SK-N-MC (cell line): ENCODE measurements around the gene SIAH3.

ENCODE experiments used
- DNase-seq: peaks from one replicate; pipeline ENCODE4 v3.0.0-alpha.2; 2011; ENCODE audit warnings: low read depth, low spot score
- H3K27ac ChIP-seq: fragments of 200-600 bp; sonication (generic); 2 replicates; pipeline ENCODE4 v1.5.1; 2016; ENCODE audit warnings: mixed run types
- H3K36me3 ChIP-seq: fragments of 200-600 bp; sonication (generic); 2 replicates; pipeline ENCODE4 v1.6.1; 2017; ENCODE audit warnings: antibody characterized with exemption, low read length, mixed read lengths; ENCODE audit not compliant: insufficient read depth
- H3K4me3 ChIP-seq: fragments of 200-600 bp; sonication (generic); 2 replicates; pipeline ENCODE4 v1.5.1; 2016
- H3K9ac ChIP-seq: fragments of 200-600 bp; sonication (generic); 2 replicates; pipeline ENCODE4 v1.8.0; 2017; ENCODE audit warnings: mixed run types, mixed read lengths; ENCODE audit not compliant: insufficient read length
- H3K9me3 ChIP-seq: fragments of 200-600 bp; sonication (generic); 2 replicates; pipeline ENCODE4 v1.6.1; 2017; ENCODE audit warnings: low read depth, mild to moderate bottlenecking, antibody characterized with exemption, low read length, moderate library complexity, mixed read lengths
- EZH2 ChIP-seq: fragments of 200-600 bp; sonication (generic); IDR thresholded peaks from one replicate; pipeline ENCODE4 v1.6.1; 2017; ENCODE audit warnings: antibody characterized with exemption
- FOXP2 ChIP-seq: optimal IDR thresholded peaks from 2 replicates; pipeline ENCODE3; 2011; ENCODE audit warnings: mild to moderate bottlenecking, moderate library complexity; ENCODE audit not compliant: insufficient read depth; ENCODE audit errors: extremely low read length, control extremely low read depth
- POLR2AphosphoS5 ChIP-seq: IDR thresholded peaks from 2 replicates; pipeline ENCODE4 v1.6.1; 2012; ENCODE audit warnings: mild to moderate bottlenecking, low read depth, low read length, borderline replicate concordance

The SIAH3 gene

GRCh38 chr13:45807520-45808099 is 43.9 kb downstream of the SIAH3 start:
- no peak overlapping the region for H3K9ac ChIP-seq
- no peak for DNase-seq
- H3K9me3 ChIP-seq = peaks cover 3% of the 10 kb centered on the region; the same call in 1 of the 2 replicates
- no peak for TF ChIP-seq FOXP2
- TF ChIP-seq EZH2 = no peak
- TF ChIP-seq POLR2AphosphoS5 = no peak
- no peak overlapping the region for H3K27ac ChIP-seq
- H3K36me3 ChIP-seq = no peaks in the 10 kb centered on the region
- H3K4me3 ChIP-seq = no peak overlapping the region

- Histone ChIP-seq H3K36me3 (no peaks in the 10 kb centered on the region), H3K9ac (no peak overlapping the region), H3K27ac (no peak overlapping the region), H3K4me3 (no peak overlapping the region), H3K9me3 (no peaks in the 10 kb centered on the region)
- DNase-seq = no peak
- TF ChIP-seq EZH2 (no peak), FOXP2 (no peak), POLR2AphosphoS5 (no peak)
These were observed 51.1 kb downstream of the SIAH3 start for GRCh38 chr13:45800485-45800884.

GRCh38 chr13:45799451-45799850 is 52.1 kb downstream of the SIAH3 start:
- no peaks in the 10 kb centered on the region for H3K36me3 ChIP-seq
- no peaks in the 10 kb centered on the region for H3K9me3 ChIP-seq
- H3K27ac ChIP-seq = no peak overlapping the region
- H3K9ac ChIP-seq = no peak overlapping the region
- TF ChIP-seq POLR2AphosphoS5 (no peak), EZH2 (no peak), FOXP2 (no peak)
- no peak for DNase-seq
- no peak overlapping the region for H3K4me3 ChIP-seq

- H3K36me3 ChIP-seq = no peaks in the 10 kb centered on the region
- DNase-seq = no peak
- H3K9me3 ChIP-seq = no peaks in the 10 kb centered on the region
- no peak overlapping the region for H3K4me3 ChIP-seq
- no peak overlapping the region for H3K9ac ChIP-seq
- no peak overlapping the region for H3K27ac ChIP-seq
- TF ChIP-seq POLR2AphosphoS5 (no peak), EZH2 (no peak), FOXP2 (no peak)
These were observed 52.7 kb downstream of the SIAH3 start for GRCh38 chr13:45798851-45799250.

GRCh38 chr13:45796426-45797235 is 54.9 kb downstream of the SIAH3 start:
- Histone ChIP-seq H3K27ac (no peak overlapping the region), H3K36me3 (no peaks in the 10 kb centered on the region), H3K4me3 (no peak overlapping the region), H3K9me3 (no peaks in the 10 kb centered on the region), H3K9ac (no peak overlapping the region)
- no peak for TF ChIP-seq POLR2AphosphoS5
- TF ChIP-seq FOXP2 = no peak
- TF ChIP-seq EZH2 = no peak
- no peak for DNase-seq

GRCh38 chr13:45792827-45793303 is 58.7 kb downstream of the SIAH3 start:
- DNase-seq = no peak
- H3K4me3 ChIP-seq = no peak overlapping the region
- TF ChIP-seq FOXP2 (no peak), POLR2AphosphoS5 (no peak), EZH2 (no peak)

GRCh38 chr13:45788011-45788410 is 63.5 kb downstream of the SIAH3 start:
- H3K36me3 ChIP-seq = no peaks in the 10 kb centered on the region
- H3K4me3 ChIP-seq = no peak overlapping the region
- DNase-seq = no peak
- H3K9ac ChIP-seq = no peak overlapping the region
- TF ChIP-seq FOXP2 (no peak), POLR2AphosphoS5 (no peak), EZH2 (no peak)
- H3K9me3 ChIP-seq = no peaks in the 10 kb centered on the region
- H3K27ac ChIP-seq = no peak overlapping the region

More at GRCh38 chr13:45792827-45793303, 58.7 kb downstream of the SIAH3 start:
- Histone ChIP-seq H3K36me3 (no peaks in the 10 kb centered on the region), H3K9me3 (no peaks in the 10 kb centered on the region), H3K27ac (no peak overlapping the region), H3K9ac (no peak overlapping the region)

GRCh38 chr13:45787346-45787745 is 64.2 kb downstream of the SIAH3 start:
- no peak overlapping the region for H3K4me3 ChIP-seq
- H3K36me3 ChIP-seq = no peaks in the 10 kb centered on the region
- no peak for TF ChIP-seq EZH2
- TF ChIP-seq FOXP2 = no peak
- no peak for TF ChIP-seq POLR2AphosphoS5
- DNase-seq = no peak
- no peaks in the 10 kb centered on the region for H3K9me3 ChIP-seq
- no peak overlapping the region for H3K9ac ChIP-seq
- H3K27ac ChIP-seq = no peak overlapping the region
